WTC11 (cell line): Measurements from ENCODE around the gene MYLK4.

Experiments
- CREB1 ChIP-seq: sonication (generic); formaldehyde crosslinking; IDR thresholded peaks from 2 replicates; pipeline ENCODE4 v1.8.0; 2023; ENCODE audit warnings: mild to moderate bottlenecking, missing genetic modification reagents
- CTCF ChIP-seq: fragments of 200-600 bp; IDR thresholded peaks from 2 replicates; pipeline ENCODE4 v1.8.0; 2022; ENCODE audit warnings: antibody characterized with exemption
- ELF4 ChIP-seq: sonication (generic); formaldehyde crosslinking; IDR thresholded peaks from 2 replicates; pipeline ENCODE4 v1.8.1; 2022; ENCODE audit warnings: low read depth, mild to moderate bottlenecking, moderate library complexity, missing genetic modification reagents
- FOXK1 ChIP-seq: sonication (generic); formaldehyde crosslinking; IDR thresholded peaks from 2 replicates; pipeline ENCODE4 v1.8.0; 2022; ENCODE audit warnings: mild to moderate bottlenecking, moderate library complexity, missing genetic modification reagents
- IRF1 ChIP-seq: sonication (generic); formaldehyde crosslinking; IDR thresholded peaks from 2 replicates; pipeline ENCODE4 v1.8.0; 2023; ENCODE audit warnings: missing genetic modification reagents
- JUN ChIP-seq: sonication (generic); formaldehyde crosslinking; IDR thresholded peaks from 2 replicates; pipeline ENCODE4 v1.8.0; 2023; ENCODE audit warnings: mild to moderate bottlenecking, missing genetic modification reagents
- MAX ChIP-seq: sonication (generic); formaldehyde crosslinking; IDR thresholded peaks from 2 replicates; pipeline ENCODE4 v1.8.0; 2022; ENCODE audit warnings: mild to moderate bottlenecking, missing genetic modification reagents
- MLX ChIP-seq: sonication (generic); formaldehyde crosslinking; IDR thresholded peaks from 2 replicates; pipeline ENCODE4 v1.8.1; 2023; ENCODE audit warnings: mild to moderate bottlenecking, missing genetic modification reagents, moderate library complexity
- ZNF317 ChIP-seq: sonication (generic); formaldehyde crosslinking; IDR thresholded peaks from 2 replicates; pipeline ENCODE4 v1.8.1; 2023; ENCODE audit warnings: low read depth, mild to moderate bottlenecking, moderate library complexity, missing genetic modification reagents, borderline replicate concordance

- TF ChIP-seq MAX (CRISPR knock-in tag) (no peak), CTCF (no peak), ELF4 (no peak), IRF1 (no peak), ZNF317 (CRISPR knock-in tag) (no peak), FOXK1 (CRISPR knock-in tag) (no peak), MLX (CRISPR knock-in tag) (no peak), CREB1 (CRISPR knock-in tag) (no peak), JUN (CRISPR knock-in tag) (no peak)
Observed at GRCh38 chr6:2676048-2676447, 74.7 kb downstream of the MYLK4 start.
